Frontal cortex (tissue), 4 donors: Measurements from ENCODE around the gene UCMA. TPM values are rescaled to one million over a fixed set of nuclear protein-coding genes. Genes with fewer than 3 reads are reported as not detected.
A peak's percentile ranks its signal among the peaks of the same experiment; 100 is the strongest.
"Not testable (repeated sequence)": the region's sequence is repeated elsewhere in the genome, so short reads cannot be mapped to it uniquely, and the experiment has no call there.

Experiments
- DNase-seq, 2 donors: peaks; one replicate each; pipeline ENCODE4 v3.0.0; 2012; ENCODE audit warnings: low spot score in 2 of 2
- FAIRE-seq: peaks from 2 replicates; lab custom pipeline; 2012; peaks lifted over from hg19 to GRCh38; lab: Jason Lieb, UNC
- total RNA-seq: library from RNA; depleted of rRNA; stranded (reverse); fragments of >200 nt; gene quantifications from one replicate; pipeline ENCODE4 v1.2.3, GENCODE V29; 2014
- donor health status: control.
- donor health status: control.
- donor health status: control.

UCMA gene
- total RNA-seq = not detected

DNA sequence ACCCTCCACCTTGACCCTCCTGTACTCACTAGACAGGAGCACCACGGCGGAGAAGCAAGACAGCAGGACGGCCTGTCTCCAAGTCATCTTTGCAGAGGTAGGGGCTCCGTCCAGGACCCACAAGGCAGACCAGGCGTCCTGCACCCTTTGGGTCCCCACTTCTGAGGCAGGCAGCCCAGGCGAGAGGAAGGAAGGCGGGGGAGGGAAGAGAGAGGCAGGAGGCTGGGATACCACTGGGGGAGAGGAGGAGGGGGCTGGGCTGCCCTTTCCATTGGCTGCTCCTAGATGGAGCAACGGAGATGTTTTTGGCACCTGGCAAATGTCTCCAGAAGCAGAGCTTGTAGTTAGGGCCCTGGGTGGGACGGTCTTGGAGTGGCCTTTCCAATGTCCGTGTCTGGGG, at the start of gene UCMA:
Gene UCMA, minus strand, starts transcription at position 203 of the 400 bp plus-strand sequence. Its CDS starts 116 bp downstream, at position 87.
- no peak for FAIRE-seq
- DNase-seq = no peak

GRCh38 chr10:13282348-13282747, 48.2 kb upstream of the UCMA start:
- FAIRE-seq, DNase-seq: not testable (repeated sequence)

DNA sequence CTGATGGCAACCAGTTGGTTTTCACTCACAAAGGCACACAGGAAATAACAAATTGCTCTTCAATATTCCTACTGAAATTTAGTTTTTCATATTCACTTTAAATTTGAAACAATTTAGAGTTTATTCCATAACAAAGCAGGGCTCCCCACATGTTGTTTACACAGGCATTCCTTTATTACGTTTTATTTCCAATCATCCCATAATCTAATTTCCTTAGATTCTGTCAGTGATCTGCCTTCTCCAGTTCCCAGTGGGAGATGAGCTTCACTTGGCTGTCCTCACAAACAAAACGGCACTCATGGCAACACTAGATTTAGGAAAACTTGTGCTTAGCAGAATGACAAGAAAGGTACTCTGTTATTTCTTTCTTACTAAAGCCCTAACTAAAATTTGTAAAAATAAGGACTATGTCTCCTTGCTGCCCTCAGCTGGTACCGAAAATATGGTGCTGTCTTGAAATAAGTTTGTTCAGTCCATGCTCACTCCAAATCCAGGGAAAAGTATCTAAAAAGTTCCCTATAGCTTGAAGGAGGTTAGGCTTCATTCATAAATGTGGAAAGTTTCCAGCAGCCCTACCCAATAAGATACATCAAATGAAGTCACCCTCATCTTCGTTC, 42.7 kb upstream of the UCMA start:
- no peak for DNase-seq
- no peak for FAIRE-seq

- DNase-seq, FAIRE-seq: not testable (repeated sequence)
Measured at GRCh38 chr10:13276146-13276545, 42.0 kb upstream of the UCMA start.

- FAIRE-seq (no peak), DNase-seq (peak; percentile 44 to 60)
Measured at GRCh38 chr10:13272164-13272571, 38.0 kb upstream of the UCMA start.

DNA sequence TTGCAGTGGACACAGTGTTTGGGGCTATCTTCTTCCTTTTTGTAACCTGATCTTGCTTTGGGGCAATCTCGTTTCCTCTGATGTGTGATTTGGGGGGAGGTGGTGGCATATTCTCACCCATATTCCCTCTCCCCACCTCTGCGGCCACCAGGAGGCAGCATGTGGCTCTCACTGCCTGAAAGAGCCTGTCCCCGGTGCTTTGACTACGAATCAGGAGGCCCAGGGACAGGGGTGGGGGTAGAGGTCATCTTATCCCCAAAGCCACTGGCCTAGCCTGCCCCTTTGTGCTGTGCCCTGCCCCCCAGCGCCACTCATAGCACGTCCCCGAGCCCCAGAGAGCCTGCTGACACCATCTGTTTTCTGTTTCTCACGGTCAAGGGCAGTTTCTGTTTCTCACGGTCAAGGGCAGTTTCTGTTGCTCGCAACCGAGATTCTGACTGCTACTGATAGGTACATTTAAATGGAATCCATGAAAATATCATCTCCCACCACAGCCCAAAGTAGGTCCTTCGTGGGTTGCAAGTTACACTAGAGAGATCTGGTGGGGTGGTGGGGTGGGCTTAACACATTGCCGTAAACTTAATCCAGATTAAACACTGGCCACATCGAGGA, 37.5 kb upstream of the UCMA start:
- peak in 1 of 2 donors; percentile 17 for DNase-seq
- FAIRE-seq = no peak

DNA sequence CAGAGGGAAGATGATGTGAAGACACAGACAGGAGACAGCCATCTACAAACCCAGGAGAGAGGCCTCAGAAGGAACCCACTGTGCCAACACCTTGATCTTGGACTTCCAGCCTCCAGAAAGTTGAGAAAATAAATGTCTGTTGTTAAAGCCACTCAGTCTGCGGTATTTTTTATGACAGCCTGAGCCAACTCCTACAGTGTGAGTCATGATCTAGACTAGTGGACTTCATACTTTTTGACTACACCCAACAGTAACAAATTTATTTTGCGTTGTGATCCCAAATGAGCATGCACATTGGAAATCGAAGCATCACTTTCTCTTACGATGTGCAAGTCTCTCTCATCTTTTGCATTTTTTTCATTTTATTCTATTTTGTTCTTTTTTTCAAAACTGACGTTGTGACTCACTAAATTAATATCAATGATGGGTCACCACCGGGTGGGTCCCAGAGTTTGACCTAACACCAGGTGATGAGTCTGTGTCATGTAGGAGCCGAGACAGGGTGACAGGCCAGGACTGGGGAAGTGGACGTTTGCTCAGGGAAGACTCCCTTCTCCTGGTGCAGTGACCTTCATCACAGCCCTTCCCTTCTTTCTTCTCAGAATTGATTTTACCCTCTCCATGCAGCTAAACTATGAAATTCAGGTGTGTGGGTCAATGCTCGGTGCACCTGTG, 36.8 kb upstream of the UCMA start:
- FAIRE-seq (no peak), DNase-seq (no peak)

GRCh38 chr10:13268841-13269240, 34.7 kb upstream of the UCMA start:
- FAIRE-seq = no peak

GRCh38 chr10:13268310-13268709, 34.1 kb upstream of the UCMA start:
- DNase-seq (no peak), FAIRE-seq (no peak)

More at GRCh38 chr10:13268841-13269240, 34.7 kb upstream of the UCMA start:
- DNase-seq = no peak

DNA sequence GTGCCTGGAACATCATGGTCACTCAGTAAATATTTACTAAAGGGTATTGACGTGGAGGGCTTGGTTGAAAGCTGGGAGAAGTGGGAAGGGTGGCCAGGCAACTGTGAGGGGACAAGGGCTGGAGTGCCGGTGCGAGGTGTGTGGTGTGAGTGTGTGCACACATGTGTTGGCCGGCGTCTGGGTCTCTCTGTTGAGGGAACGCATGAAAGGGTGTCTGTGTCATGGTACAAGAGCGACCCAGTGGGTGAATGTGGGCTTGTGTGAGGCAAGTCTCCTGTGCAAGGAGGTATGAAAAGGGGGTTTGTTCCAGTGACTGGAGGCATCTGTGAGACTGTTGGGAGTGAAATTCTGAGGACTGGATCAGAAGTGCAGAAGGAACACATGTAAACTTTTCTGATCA, 29.4 kb upstream of the UCMA start:
- no peak for FAIRE-seq
- no peak for DNase-seq

DNA sequence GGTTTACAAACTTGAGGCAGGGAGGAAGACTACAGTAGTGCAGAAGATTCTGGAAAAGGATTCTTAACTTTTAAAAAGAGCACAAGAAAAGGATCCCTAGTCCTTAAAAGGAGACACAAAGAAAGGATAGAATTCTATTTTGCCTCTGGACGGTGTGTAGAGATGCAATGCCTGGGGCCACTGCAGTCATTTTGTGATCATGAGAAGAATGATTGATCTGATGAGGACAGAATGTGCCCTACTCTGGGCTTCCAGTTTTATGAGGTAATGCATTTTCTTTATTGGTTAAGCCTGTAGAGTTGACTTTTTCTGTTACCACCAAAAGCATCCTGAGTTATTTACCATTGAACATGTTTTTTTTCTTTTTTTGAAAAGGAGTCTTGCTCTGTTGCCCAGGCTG, 28.3 kb upstream of the UCMA start:
- FAIRE-seq = no peak
- DNase-seq = no peak

- DNase-seq = no peak
- no peak for FAIRE-seq
Measured at GRCh38 chr10:13257621-13258140, 23.5 kb upstream of the UCMA start.

GRCh38 chr10:13256627-13257026, 22.5 kb upstream of the UCMA start:
- DNase-seq (no peak), FAIRE-seq (peak; percentile 82)

GRCh38 chr10:13253726-13254125, 19.6 kb upstream of the UCMA start:
- FAIRE-seq = no peak
- no peak for DNase-seq

DNA sequence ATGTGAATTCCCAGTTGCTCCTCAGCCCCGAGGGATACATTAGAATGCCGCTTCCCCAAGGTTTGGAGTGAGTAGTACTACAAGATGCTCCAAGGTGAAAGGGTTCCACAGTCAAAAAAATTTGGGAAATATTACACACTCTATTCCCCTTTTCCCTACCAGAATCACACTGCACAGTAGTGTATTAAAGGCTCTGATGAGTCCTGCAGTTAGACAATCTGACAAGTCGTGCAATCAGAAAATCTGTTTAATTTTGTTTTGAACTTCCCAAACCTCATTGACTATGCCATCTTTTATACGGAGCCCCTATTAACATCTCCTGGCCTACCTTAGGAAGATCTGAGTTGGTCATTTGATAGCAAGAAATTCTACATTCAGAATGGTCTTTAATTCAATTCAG, 13.6 kb upstream of the UCMA start:
- no peak for DNase-seq
- FAIRE-seq = no peak

GRCh38 chr10:13247246-13247645, 13.1 kb upstream of the UCMA start:
- DNase-seq (no peak), FAIRE-seq (no peak)

GRCh38 chr10:13242260-13242659, 8.1 kb upstream of the UCMA start:
- FAIRE-seq, DNase-seq: not testable (repeated sequence)

DNA sequence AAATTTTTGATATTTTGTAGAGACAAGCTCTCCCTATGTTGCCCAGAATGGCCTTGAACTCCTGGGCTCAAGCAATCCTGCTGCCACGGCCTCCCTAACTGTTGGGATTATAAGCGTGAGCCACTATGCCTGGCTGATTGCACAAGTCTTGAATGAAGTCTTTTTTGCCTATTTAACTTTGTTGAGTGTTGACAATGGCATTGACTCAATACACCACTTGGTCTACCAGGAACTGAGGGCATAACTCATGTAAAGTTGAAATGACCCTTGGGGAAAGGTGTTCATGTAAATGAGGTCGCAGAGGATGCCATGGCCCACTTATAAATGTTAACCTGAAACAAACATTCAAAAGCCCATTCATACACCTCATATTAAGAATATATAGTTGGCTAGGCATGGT, 7.4 kb upstream of the UCMA start:
- FAIRE-seq = no peak
- no peak for DNase-seq

DNA sequence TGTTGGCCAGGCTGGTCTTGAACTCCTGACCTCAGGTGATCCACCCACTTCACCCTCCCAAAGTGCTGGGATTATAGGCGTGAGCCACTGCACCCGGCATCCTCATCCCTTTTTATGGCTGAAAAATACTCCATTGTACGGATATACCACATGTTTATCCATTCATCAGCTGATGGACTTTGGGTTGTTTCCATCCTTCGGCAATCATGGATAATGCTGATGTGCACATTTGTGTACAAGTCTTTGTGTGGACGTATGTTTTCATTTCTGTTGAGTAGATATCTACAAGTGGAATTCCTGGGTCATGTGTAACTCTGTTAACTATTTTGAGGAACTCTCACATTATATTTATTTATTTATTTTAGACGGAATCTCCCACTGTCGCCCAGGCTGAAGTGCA, 5.7 kb upstream of the UCMA start:
- DNase-seq (no peak), FAIRE-seq (no peak)

- DNase-seq (no peak), FAIRE-seq (no peak)
Measured at GRCh38 chr10:13238271-13239077, 4.3 kb upstream of the UCMA start.
